G401 (cell line): ENCODE data around the gene HTRA2. TPM values are rescaled to one million over a fixed set of nuclear protein-coding genes. Genes with fewer than 3 reads are reported as not detected.

ENCODE experiments used
- DNase-seq: peaks from one replicate; pipeline ENCODE4 v3.0.0-alpha.2; 2015; ENCODE audit warnings: low spot score
- in situ Hi-C: cut with HindIII; loops from 2 replicates; pipeline ENCODE4 v1.10.0; 2016; ENCODE audit warnings: low sequenced_read_pairs, mixed read lengths
- total RNA-seq: library from RNA; depleted of rRNA; stranded (reverse); fragments of >200 nt; shearing (Covaris generic); gene quantifications from 2 replicates; pipeline ENCODE4 v1.2.3, GENCODE V29; 2014

The HTRA2 gene
- total RNA-seq, 1 experiment from 2014 or later: 62.8 TPM

DNA sequence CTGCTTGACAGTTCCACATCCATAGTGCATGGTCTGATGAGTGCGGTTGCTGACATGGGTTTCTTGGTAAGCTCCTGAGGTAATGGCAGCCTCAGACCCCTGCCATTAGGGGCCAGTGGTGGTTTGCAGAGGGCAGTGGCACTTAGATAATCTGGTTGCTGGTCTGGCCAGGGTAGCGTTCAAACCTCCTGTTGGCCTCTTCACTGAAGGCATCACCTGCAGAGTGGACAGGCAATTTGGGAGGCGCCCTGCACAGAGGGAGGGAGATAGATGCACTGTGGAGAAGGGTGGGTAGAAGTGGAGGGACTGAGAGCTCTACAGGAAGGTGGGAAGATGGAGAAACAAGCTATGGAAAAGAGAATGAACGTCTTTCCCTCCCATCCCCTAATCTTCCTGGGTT is 3.7 kb downstream of the HTRA2 start:
- in situ Hi-C loops: no loop called here
- DNase-seq: no peak

DNA sequence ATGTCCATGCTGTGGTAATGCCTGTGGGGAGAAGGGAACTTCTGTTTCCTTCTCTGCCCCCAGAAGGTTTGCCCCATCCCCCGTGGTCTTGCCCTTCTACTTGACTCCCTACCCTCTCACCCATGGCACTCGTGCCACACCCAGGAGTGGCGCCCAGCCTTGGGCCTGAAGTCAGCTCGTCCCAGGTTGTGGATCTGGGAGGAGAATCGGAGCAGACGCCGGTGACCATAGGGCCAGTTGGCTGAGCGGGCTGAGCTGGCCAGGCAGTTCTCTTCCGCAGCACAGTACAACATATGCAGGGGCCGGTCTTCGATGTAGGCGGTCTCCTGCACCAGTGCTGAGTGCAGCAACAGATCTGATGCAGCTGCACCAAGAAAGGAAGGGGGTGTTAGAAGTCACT is 4.7 kb downstream of the HTRA2 start:
- no peak for DNase-seq
- in situ Hi-C loops: no loop called here

DNA sequence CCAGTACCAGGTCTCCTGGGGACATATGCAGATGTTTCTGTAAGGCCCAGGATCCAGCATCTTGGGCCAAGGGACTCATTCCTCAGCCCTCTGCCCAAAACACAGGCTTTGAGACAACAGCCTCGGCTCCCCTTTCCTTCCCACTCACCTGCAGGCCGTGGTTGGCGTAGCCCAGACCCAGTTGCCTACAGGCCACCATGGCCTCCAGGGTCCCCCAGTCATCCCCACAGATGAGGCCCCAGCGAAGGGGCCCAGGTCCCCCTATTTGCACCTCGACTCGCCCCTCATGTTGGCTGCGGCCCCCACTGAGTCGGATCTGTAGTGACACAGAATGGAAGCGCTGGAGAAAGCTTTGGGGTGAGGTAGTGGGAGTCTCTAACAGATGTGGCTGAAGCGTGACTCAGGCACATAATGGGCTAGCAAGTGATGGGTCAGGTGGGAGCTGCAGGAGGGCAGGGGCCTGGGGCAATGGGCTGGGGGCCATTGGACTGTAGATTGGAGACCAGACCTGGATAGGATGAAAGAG is 5.8 kb downstream of the HTRA2 start:
- in situ Hi-C loops: no loop called here
- no peak for DNase-seq

DNA sequence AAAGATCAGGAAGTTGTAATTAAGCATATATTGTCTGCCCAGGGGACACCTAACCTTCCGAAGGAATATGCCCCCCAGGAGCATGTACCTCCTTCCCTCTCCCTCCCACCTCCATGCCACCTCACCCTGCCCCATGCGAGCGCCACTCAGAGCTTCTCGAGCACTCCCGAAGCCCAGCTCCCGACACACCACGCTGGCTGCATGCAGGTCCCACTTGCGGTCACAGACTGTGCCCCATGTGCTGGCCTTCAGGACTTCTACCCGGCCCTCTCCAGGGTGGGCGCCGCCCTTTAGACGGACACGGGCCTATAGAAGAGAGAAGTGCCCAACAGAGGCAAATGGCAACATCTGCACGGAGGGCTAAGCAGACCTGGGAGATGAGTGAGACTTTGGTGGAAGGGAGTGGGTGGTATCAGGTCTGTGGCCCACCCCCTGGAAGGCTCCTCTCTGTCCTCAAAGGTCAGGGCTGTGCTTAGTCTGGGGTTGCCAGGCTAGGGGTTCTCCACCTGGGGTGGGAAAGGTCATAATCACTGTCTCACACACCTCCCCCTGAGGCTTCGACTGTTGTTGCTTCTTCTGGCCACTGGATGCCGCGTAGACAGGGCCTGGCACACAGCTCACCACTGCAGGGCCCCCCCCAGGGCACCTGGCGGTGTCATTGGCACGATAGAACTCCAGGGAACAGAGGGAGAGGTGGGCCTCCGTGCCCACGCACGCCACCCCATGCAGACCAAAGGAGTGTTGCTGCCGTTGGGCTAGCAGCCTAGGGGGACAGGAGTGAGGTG is 6.6 kb downstream of the HTRA2 start:
- no peak for DNase-seq
- in situ Hi-C loops: no loop called here

DNA sequence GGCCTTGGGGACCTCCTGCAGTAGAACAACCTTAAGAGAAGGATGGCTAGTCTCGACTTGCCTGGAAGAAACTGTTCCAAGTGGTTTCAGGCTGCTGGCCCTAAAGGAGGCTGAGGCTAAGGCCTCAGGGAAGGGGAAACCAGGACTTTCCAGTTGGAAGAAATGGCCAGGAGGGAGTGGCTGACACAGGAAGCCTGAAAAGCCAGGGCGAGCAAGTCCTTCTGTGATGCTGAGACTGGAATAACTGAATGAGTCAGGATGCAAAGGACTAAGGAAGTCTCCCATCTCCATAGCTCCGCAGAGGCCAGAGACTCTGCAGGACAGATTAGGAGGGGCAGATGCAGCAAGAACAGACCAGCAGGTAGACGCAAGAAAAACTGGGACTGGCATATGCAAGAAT is 7.4 kb downstream of the HTRA2 start:
- no peak for DNase-seq
- in situ Hi-C loops: no loop called here

DNA sequence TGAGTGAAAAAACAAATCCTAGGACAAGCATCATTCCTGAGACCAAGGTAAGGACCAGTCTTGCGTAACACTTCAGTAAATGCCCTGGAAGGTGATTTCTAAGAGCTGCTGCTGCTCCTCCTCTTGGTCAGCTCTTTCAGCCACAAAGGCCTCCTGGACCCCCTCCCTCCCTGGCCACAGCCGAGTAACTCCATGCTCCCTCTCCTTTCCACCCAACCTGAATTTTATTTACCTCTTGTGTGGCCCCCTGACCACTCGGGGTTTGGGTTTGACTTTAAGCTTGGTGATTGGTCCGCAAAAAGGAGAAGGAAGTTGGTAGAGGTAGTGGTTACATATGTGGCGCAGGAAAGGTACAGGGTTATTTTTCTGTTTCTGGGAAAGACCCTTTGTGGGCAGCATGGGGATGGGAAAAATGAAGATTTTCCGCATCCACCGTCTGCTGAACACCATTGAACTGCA is 9.2 kb downstream of the HTRA2 start:
- in situ Hi-C loops: no loop called here

DNA sequence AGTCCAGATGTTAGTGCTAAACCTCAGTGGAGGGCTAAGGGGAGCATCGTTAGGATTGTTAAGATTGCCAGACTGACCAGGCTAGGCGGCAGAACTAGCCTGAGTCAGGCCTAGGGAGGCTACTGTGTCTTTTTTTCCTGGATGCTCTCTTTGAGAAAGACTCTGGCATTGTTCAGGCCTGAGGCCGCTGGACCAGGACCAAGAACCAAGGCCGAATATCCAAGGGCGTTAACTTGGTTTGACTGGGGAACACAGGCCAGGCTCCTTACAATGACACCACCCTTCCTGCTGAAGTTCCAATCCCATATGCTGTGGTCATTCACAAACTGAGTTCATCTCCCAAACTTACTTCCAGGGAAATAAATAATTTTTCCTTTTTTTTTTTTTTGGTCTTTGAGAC is 10.6 kb downstream of the HTRA2 start:
- in situ Hi-C loops: no loop called here

More for the DNA sequence above, 9.2 kb downstream of the HTRA2 start:
- no peak for DNase-seq

DNA sequence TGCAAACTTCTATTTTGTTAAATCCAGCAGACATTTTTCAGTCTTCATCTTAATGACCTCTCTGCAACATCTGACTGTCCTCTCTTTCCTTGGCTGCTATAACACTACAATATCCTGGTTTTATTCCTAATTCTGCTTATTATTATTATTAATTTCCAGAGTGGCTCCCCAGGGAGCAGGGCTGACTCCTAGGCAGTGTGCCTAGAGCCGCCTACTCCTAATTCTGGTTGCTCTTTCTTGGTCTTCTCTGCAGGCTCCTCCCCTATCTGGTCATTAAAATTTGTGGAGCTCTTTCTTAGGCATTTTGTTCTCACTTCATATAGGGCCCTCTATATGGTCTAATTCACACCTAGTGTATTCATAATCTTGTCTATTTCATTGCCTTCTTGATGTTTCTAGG is 13.2 kb downstream of the HTRA2 start:
- in situ Hi-C loops: no loop called here
- DNase-seq: no peak

More for the DNA sequence above, 10.6 kb downstream of the HTRA2 start:
- no peak for DNase-seq

DNA sequence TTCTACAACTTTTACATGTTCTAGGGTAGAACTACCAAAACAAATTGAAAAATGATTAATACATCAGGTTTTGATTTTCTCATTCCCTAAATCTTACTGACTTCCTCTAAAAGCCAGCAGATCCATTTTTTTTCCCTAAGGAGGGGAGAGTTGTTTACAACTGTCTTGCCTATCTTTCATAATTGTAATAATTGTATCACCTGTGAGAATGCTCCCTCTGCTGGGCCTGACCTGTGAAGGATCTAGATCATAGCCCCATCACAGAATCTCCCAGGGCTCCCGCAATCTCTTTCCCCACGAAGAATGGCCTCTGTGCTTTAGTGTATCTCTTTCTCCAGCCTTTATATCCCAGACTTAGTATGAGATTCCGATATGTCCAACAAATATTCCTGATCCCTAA is 14.9 kb downstream of the HTRA2 start:
- no peak for DNase-seq
- in situ Hi-C loops: no loop called here

DNA sequence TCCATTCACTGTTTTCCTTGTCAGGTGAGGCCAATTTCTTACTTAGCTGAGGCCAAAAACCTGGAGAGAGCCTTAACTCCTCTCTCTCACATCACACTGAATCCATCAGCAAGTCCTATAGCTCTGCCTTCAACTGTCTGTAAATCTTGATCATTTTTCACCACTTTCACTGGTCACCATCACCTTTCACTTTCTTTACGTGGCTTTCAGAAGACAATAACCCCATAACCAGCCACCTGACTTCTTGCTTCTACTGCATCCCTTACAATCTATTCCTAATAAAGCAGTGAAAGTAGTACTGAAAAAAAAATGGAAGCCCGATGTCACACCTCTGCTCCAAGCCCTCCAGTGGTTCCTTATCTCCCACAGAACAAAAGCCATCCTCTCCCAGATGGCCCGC is 16.3 kb downstream of the HTRA2 start:
- in situ Hi-C loops: no loop called here
- no peak for DNase-seq

DNA sequence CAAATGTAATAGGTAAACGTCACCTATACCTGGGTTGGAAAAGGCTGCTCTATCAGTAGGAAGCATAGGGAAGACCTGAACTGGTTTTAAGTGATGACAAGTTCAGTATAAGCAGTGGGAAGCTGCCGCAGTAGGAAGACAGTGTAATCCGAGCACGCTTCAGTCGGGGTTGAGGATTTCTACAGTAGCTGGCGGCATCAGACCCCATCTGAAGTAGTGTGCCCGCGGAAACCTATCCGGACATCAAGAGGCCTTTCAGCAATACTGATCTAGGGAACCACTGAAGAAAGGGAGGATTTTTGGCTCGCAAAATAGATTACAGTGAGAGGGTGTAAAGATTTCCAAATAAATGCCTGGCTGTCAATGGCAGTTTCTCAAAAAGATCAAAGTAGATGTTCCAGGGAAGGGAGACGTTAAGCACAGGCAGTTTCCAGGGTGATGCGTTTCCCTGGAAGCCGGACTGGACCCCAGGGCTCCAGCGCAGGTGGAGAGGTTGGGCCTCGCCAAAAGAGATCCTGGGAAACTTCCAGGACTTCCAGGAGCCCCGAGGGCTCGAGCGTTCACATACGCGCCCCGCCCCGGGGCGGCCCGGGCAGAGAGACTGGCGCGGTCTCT is 18.7 kb downstream of the HTRA2 start:
- in situ Hi-C loops: no loop called here
- DNase-seq: peak; percentile 27

DNA sequence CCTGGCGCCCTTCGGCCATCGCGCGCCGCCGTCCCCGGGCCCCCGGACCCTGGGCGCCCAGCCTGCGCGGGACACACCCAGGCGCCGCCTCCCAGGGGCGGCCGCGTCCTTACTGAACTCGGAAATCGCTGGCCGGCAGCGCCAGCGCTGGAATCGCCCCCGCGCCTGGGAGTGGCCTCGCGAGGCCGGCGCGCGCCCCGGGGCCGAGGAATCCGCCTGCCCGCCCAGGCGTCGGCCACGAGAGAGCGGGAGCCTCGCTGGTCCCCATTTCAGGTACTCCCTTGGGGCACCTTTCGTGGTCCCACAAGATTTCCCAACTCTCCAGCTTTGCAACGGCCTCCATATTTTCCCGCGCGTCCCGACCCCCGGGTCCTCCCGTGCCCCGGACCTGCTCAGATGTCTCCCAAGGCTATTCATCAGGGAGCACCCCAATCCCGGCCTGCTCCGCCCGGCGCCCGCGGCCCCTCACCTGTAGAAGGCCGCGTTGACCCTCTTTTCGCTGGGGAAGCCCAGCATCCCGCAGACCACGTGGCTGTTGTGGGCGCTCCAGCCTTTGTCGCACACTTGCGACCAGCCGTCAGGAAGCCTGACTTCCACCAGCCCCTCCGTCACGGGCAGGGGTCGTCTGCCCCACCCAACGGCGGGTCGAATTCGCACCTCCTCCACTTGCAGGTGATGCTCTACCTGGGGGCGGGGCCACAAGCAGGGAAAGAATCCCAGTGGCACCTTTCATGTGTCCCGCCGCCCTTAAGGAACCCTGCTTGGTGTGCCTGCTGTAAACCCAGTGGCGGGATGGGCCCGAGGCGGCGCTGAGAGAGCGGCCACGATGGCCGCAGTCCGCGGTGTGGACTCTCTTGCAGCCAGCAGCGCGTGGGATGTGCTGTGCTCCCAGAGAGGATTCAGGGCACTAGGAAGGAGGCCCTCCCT is 19.4 kb downstream of the HTRA2 start:
- in situ Hi-C loops: no loop called here
- peak; percentile 22 for DNase-seq

DNA sequence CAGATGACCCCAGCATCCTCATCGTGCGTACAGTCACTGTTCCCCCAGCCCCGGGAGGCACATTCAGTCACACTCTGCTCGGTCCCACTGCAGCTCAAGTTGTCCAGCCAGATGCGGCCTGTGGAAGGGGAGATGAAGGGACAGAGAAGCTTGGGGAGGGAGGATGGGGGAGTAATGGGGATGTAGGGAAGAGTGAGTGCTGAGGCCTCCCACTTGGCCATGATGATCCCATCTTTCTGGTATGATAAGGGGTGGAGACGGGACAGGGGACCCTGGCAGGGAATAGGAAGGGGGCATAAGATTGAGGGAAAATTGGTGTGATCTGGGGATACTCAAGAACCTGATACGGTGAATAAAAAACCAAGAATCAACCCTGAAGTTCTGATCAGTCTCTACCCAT is 20.5 kb downstream of the HTRA2 start:
- in situ Hi-C loops: no loop called here
- DNase-seq: no peak

DNA sequence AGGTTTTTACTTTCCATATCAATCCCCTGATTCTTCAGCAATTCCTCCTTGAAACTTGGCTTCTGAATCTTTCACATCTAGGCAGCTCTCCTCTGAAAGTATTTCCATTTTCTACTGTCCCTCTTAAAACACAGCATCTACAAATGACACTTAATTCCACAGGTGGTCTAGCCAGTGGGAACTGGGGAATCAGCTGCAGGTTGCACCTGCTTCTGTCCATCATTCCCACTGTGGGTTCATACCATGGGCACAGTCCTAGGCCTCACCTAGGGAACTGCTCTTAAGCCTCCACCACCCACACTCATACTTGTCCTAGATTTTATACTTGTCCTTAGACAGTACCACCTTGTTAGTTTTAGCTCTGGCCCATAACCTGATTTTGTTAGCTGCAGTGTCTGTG is 21.8 kb downstream of the HTRA2 start:
- in situ Hi-C loops: no loop called here
- DNase-seq: no peak

DNA sequence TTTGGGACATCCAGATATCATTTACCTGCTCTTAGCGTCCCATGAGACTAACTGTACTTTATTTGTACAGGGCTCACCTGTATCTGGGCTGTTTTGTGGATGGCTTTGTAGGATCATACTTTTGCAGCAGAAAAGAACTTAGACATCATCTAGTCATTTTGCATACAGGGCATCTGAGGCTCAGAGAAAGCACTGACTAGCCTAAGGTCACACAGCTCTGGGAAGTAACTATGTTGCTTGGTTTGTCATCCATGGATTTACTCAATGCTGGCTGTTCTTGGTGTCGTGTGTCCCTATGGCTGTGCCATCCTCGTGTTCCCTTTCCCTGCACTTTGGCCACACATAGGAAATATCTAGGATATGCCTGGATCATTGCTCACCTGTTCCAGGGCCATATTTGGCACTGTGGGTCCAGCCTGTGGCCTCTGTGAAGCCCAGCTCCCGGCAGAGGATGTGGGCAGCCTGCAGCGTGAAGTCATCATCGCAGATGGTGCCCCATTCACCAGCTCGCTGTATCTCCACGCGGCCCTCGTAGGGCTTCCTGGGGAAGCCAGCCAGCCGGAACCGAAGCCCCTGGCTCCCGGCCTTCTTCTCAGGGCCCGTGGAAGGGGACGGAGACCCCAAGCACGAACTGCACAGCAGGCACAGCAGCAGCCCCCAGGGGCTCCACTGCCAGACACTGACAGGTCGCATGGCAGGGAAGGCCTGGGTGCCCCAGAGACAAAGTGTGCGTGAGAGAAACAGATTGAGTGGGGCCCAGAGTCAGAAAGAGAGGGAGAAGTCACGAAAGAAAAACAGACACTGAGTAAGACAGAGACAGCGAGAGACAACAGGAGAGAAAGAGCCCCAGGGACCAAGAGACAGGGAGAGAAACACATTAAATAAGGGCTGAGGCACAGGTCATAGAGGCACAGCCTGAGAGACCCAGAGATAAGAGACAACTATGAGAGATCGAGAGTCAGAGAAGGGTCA is 22.5 kb downstream of the HTRA2 start:
- in situ Hi-C loops: no loop called here
- no peak for DNase-seq

DNA sequence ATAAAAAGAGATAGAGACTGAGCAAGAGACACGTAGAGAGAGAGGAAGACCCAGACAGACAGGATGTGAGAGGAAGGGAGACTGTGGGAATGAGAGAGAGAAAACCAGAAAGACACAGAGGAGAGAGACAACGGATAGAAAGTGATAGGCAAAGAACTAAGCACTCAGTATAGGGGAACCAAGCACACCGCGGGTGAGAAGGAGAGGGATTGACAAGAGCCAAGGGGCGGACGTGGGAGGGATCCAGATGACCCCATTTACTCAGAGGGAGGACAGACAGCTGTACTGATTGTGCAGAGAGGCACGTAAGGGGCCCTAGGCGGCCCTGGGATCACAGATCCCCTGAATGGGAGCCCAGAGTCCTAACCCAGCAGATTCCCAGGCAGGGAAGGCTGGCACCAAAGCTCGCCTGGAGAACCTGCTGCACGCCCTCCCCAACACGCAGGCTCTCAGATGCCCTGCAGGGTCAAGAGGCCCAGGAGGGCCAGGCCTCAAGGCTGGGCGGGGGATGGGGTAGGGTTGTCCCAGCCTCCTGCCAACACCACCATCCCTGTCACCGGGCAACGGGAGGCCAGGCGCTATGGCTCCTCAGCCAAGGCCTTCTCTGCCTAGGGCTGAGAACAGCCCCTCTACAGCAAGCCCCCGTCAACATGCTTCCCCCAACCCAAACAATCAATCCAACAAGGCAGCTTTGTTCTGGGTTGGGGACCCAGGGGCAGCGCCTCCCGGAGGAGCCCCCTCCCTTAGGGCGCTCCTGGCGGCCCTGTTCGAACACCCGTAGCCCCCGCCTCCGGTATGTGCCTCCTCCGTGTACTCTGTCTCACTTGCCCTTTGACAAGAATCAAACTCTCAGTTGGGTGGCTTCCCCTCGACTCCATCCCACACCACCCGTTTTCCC is 23.4 kb downstream of the HTRA2 start:
- DNase-seq: no peak
- in situ Hi-C loops: no loop called here

DNA sequence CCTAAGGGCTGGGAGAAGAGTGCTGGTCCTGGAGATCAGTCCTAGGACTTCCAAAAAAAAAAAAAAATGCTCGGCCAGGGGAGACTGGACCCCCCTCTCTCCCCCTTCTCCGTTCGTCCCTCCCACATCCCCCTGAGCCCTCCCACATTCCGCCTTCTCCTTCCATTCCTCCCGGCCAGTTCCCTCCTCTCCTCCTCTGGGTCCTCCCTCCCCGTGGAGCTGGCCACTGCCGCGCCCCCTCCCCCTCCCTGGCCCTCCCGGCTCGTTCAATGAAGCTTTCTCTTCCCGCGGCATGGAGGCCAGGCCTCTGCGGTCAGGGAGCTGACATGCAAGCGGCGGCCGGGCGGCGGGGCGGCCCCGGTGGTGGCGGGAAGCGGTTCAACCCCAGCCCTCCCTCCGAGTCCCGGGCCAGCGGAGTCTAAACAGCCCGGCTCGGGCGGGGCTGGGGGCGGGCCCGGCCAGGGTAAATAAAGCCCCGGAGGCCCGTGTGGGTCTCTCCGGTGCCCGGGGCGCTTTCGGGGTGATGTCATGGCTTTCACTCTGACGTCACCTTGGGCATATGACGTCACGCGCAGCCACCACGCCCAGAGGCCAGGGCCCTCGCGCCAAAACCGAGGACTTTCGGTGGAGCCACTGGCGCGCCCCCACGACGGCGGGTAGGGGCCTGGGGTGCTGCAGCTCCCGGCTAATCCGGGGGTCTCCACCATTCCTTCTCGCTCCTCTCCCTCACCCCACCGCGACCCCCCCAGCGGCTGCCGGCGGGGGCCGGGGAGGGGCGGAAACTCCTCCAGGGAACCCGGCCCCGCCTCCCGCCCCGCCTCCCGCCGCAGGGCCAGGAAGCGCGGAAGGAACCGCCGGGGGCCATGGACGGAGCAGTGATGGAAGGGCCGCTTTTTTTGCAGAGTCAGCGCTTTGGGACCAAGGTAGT is 24.4 kb downstream of the HTRA2 start, which contains the start of the genes DOK1 and LOXL3:
TSS of gene DOK1 (plus strand) at position 829 of the 928 bp plus-strand sequence. CDS start at position 864, 35 bp downstream.
TSS of gene LOXL3 (minus strand) at position 51 of the 928 bp plus-strand sequence. CDS start 1,308 bp downstream, outside the sequence.
- in situ Hi-C loops: no loop called here

More for the DNA sequence above, 24.4 kb downstream of the HTRA2 start, which contains the start of the genes DOK1 and LOXL3:
- DNase-seq: peak; percentile 49
